Smooth muscle cell (in vitro differentiated cells): ENCODE data around the gene COCH. TPM values are rescaled to one million over a fixed set of nuclear protein-coding genes. Genes with fewer than 3 reads are reported as not detected.
"Not testable (repeated sequence)": the region's sequence is repeated elsewhere in the genome, so short reads cannot be mapped to it uniquely, and the experiment has no call there.

Experiments used
- DNase-seq: peaks from one replicate; lab custom pipeline; 2025; ENCODE audit not compliant: unreplicated experiment; lab: John Stamatoyannopoulos, UW
- H2AFZ ChIP-seq: fragments of 200-600 bp; sonication (generic); 2 replicates; pipeline ENCODE4 v1.6.0; 2016; ENCODE audit warnings: antibody characterized with exemption, low read depth, mild to moderate bottlenecking
- H3F3A ChIP-seq: fragments of 200-600 bp; sonication (generic); 2 replicates; pipeline ENCODE4 v1.6.0; 2017; ENCODE audit warnings: antibody characterized with exemption, low read depth
- H3K27ac ChIP-seq: fragments of 200-600 bp; sonication (generic); 2 replicates; pipeline ENCODE4 v1.5.1; 2016; ENCODE audit warnings: low read depth, mild to moderate bottlenecking
- H3K27me3 ChIP-seq: fragments of 200-600 bp; sonication (generic); 2 replicates; pipeline ENCODE4 v1.6.1; 2016; ENCODE audit warnings: low read depth, mild to moderate bottlenecking
- H3K36me3 ChIP-seq: fragments of 200-600 bp; sonication (generic); 2 replicates; pipeline ENCODE4 v1.5.1; 2016; ENCODE audit warnings: low read depth
- H3K4me1 ChIP-seq: fragments of 200-600 bp; sonication (generic); 2 replicates; pipeline ENCODE4 v1.5.1; 2016; ENCODE audit warnings: low read depth
- H3K4me2 ChIP-seq: fragments of 200-600 bp; sonication (generic); 2 replicates; pipeline ENCODE4 v1.6.0; 2016; ENCODE audit warnings: mild to moderate bottlenecking
- H3K4me3 ChIP-seq: fragments of 200-600 bp; sonication (generic); 2 replicates; pipeline ENCODE4 v1.5.1; 2016; ENCODE audit warnings: mild to moderate bottlenecking
- H3K79me2 ChIP-seq: fragments of 200-600 bp; sonication (generic); 2 replicates; pipeline ENCODE4 v1.6.0; 2016; ENCODE audit warnings: low read depth, mild to moderate bottlenecking
- H3K9ac ChIP-seq: fragments of 200-600 bp; sonication (generic); 2 replicates; pipeline ENCODE4 v1.6.0; 2016; ENCODE audit warnings: low read depth
- H3K9me3 ChIP-seq: fragments of 200-600 bp; sonication (generic); replicated peaks from 2 replicates; pipeline ENCODE4 v1.5.1; 2016; ENCODE audit warnings: low read depth
- H4K20me1 ChIP-seq: fragments of 200-600 bp; sonication (generic); 2 replicates; pipeline ENCODE4 v1.6.0; 2016; ENCODE audit warnings: low read depth
- CTCF ChIP-seq: fragments of 200-600 bp; sonication (generic); IDR thresholded peaks from 2 replicates; pipeline ENCODE4 v1.5.1; 2017; ENCODE audit warnings: borderline replicate concordance, mild to moderate bottlenecking, antibody characterized with exemption; ENCODE audit not compliant: insufficient read depth, poor library complexity, severe bottlenecking
- WGBS: methylation state at CpG from one replicate; pipeline ENCODE4 v1.1.7; 2016; ENCODE audit warnings: low lambda C conversion rate; 5-methylcytosine and 5-hydroxymethylcytosine counted together
- polyA plus RNA-seq: library from polyadenylated mRNA; unstranded; fragments of >200 nt; fragmentation: Nextera tagmentation; extraction: Ambion mirVana; gene quantifications from 2 replicates; pipeline ENCODE4 v1.2.1, GENCODE V29; 2016
- total RNA-seq: library from RNA; depleted of rRNA; stranded (reverse); fragments of >200 nt; gene quantifications from 2 replicates; pipeline ENCODE4 v1.2.3, GENCODE V29; 2014

COCH gene
- total and polyA plus RNA-seq, 2 experiments from 2014 or later: 0.13 to 0.78 TPM

- no peak for TF ChIP-seq CTCF
- Histone ChIP-seq H2AFZ (no peak overlapping the region), H3K4me1 (no peaks in the 10 kb centered on the region), H3K4me2 (no peak overlapping the region), H4K20me1 (peaks cover 35% of the 10 kb centered on the region), H3K9ac (no peak overlapping the region), H3K27me3 (no peaks in the 10 kb centered on the region), H3F3A (peaks cover 3% of the 10 kb centered on the region), H3K9me3 (no peaks in the 10 kb centered on the region), H3K27ac (no peak overlapping the region), H3K36me3 (no peaks in the 10 kb centered on the region), H3K4me3 (no peak overlapping the region), H3K79me2 (peaks cover 3% of the 10 kb centered on the region)
- no peak for DNase-seq
- 92% methylated on average over 4 of the region's 4 CpGs for WGBS
These were observed 20.7 kb downstream of the COCH start for GRCh38 chr14:30894923-30895515.

GRCh38 chr14:30896435-30896834 is 22.1 kb downstream of the COCH start:
- TF ChIP-seq CTCF: no peak
- H3K79me2 ChIP-seq: peaks cover 6% of the 10 kb centered on the region
- H3K9me3 ChIP-seq: no peaks in the 10 kb centered on the region
- no peak overlapping the region for H3K27ac ChIP-seq
- H2AFZ ChIP-seq: no peak overlapping the region
- peaks cover 39% of the 10 kb centered on the region for H4K20me1 ChIP-seq
- H3K9ac ChIP-seq: no peak overlapping the region
- no peak for DNase-seq
- peaks cover 2% of the 10 kb centered on the region for H3K36me3 ChIP-seq
- peaks cover 3% of the 10 kb centered on the region for H3F3A ChIP-seq
- H3K4me2 ChIP-seq: no peak overlapping the region
- H3K4me3 ChIP-seq: no peak overlapping the region
- no peaks in the 10 kb centered on the region for H3K4me1 ChIP-seq
- no peaks in the 10 kb centered on the region for H3K27me3 ChIP-seq

GRCh38 chr14:30897121-30897520 is 22.8 kb downstream of the COCH start:
- not testable (repeated sequence) for H3K4me2 ChIP-seq, H3F3A ChIP-seq, H3K9me3 ChIP-seq, H3K79me2 ChIP-seq, H3K36me3 ChIP-seq, H3K9ac ChIP-seq, H3K27ac ChIP-seq, H3K4me1 ChIP-seq, DNase-seq, H3K27me3 ChIP-seq, H3K4me3 ChIP-seq, H2AFZ ChIP-seq
- 80% methylated on average over 3 of the region's 3 CpGs for WGBS
- H4K20me1 ChIP-seq: peaks cover 39% of the 10 kb centered on the region

GRCh38 chr14:30903285-30904124 is 29.1 kb downstream of the COCH start:
- H3K79me2 ChIP-seq: peaks cover 15% of the 10 kb centered on the region

More at GRCh38 chr14:30903285-30904124, 29.1 kb downstream of the COCH start:
- peaks cover 3% of the 10 kb centered on the region for H3F3A ChIP-seq
- no peak overlapping the region for H2AFZ ChIP-seq
- H3K9me3 ChIP-seq: no peaks in the 10 kb centered on the region
- H3K27ac ChIP-seq: no peak overlapping the region
- no peaks in the 10 kb centered on the region for H3K4me1 ChIP-seq
- H3K36me3 ChIP-seq: peaks cover 41% of the 10 kb centered on the region
- peaks cover 44% of the 10 kb centered on the region for H4K20me1 ChIP-seq
- 96% methylated on average over 2 of the region's 2 CpGs for WGBS
- no peaks in the 10 kb centered on the region for H3K27me3 ChIP-seq
- DNase-seq: no peak
- no peak overlapping the region for H3K9ac ChIP-seq
- no peak for TF ChIP-seq CTCF
- no peak overlapping the region for H3K4me2 ChIP-seq
- no peak overlapping the region for H3K4me3 ChIP-seq
